Measurements from ENCODE around the gene BCCIP.

GRCh38 chr10:125782054-125782453 lies 41.3 kb upstream of the BCCIP start:
- TF ChIP-seq CTCF (IDR thresholded peaks at IDR 0.05): no peak
- no peak for TF ChIP-seq EP300 (IDR thresholded peaks at IDR 0.05)
- no peak for TF ChIP-seq POLR2AphosphoS5 (IDR thresholded peaks at IDR 0.05)
- TF ChIP-seq POLR2A (IDR thresholded peaks at IDR 0.05): no peak
